Sigmoid colon (tissue), 4 donors: ENCODE data around the gene TMEM143.

Source experiments
- EP300 ChIP-seq, 4 donors: sonication (generic); formaldehyde crosslinking; IDR thresholded peaks; one replicate each; pipeline ENCODE4 v1.6.1; 2017; ENCODE audit warnings: antibody characterized with exemption in 4 of 4
- POLR2A ChIP-seq, 2 donors: fragments of 450-650 bp; IDR thresholded peaks; one replicate each; pipeline ENCODE4 v1.6.1; 2016; ENCODE audit warnings: antibody characterized with exemption in 2 of 2, mild to moderate bottlenecking in 2 of 2, moderate library complexity in 2 of 2
- TF ChIP-seq, protein P1 (sequence below), 4 experiments: fragments of 450-650 bp in 3 of 4; fragments of 200-600 bp in 1 of 4; IDR thresholded peaks; one replicate each; pipeline ENCODE4 v1.5.1; 2016 to 2019; ENCODE audit warnings: antibody characterized with exemption in 4 of 4, mild to moderate bottlenecking in 3 of 4, moderate library complexity in 2 of 4

DNA sequence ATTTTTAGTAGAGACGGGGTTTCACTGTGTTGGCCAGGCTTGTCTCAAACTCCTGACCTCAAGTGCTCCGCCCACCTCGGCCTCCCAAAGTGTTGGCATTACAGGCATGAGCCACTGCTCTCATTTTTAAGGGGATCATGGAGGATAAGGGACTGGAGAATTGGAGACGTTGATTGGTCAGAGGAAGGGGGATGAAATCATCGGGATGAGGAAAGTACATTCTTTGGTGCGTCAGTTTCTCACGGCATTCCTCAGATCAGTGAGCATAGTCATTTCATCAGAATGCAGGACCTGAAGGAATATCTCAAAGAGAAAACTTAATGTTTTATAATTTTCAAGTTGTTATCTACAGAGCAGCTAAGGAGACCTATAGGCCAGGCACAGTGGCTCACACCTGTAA lies 79.8 kb downstream of the TMEM143 start:
- TF ChIP-seq, protein P1, sequence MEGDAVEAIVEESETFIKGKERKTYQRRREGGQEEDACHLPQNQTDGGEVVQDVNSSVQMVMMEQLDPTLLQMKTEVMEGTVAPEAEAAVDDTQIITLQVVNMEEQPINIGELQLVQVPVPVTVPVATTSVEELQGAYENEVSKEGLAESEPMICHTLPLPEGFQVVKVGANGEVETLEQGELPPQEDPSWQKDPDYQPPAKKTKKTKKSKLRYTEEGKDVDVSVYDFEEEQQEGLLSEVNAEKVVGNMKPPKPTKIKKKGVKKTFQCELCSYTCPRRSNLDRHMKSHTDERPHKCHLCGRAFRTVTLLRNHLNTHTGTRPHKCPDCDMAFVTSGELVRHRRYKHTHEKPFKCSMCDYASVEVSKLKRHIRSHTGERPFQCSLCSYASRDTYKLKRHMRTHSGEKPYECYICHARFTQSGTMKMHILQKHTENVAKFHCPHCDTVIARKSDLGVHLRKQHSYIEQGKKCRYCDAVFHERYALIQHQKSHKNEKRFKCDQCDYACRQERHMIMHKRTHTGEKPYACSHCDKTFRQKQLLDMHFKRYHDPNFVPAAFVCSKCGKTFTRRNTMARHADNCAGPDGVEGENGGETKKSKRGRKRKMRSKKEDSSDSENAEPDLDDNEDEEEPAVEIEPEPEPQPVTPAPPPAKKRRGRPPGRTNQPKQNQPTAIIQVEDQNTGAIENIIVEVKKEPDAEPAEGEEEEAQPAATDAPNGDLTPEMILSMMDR (IDR thresholded peaks at IDR 0.05) = no peak
- TF ChIP-seq EP300 (IDR thresholded peaks at IDR 0.05) = no peak
- no peak for TF ChIP-seq POLR2A (IDR thresholded peaks at IDR 0.05)
